ENCODE data around the gene C5orf15.
A peak's percentile ranks its signal among the peaks of the same experiment; 100 is the strongest.

The C5orf15 gene

GRCh38 chr5:133968204-133968980, at the start of gene C5orf15:
Gene C5orf15, minus strand, starts transcription at chr5:133968625. Its CDS starts 41 bp downstream, at chr5:133968584.
- DNase-seq (ENCODE audit: low read depth in 2 of 2), result peak; percentile 89 to 92

DNA sequence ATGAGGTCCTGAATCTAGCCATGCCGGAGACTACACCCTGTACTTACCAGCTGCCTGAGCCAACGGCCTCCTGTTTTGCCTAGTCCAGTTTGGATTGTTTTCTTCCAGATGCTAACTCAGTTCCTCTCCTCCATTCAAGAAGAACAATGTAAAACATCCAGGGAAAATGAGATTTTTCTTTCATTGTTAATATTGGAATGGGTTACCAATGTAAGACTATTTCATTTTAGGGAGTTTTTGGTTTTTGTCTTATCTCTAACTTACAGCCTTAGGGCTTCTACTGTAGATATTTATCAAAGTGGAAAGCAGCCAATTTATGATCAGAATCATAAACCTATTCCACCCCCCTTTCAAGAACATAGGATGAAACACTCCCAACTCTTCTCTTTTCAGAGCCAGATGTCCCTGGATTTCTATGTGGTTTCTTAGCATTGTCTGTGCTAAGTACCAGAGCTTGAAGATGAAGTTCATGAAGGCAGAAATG, 39.9 kb upstream of the C5orf15 start:
- no peak for DNase-seq (ENCODE audit: low read depth in 2 of 2)

DNA sequence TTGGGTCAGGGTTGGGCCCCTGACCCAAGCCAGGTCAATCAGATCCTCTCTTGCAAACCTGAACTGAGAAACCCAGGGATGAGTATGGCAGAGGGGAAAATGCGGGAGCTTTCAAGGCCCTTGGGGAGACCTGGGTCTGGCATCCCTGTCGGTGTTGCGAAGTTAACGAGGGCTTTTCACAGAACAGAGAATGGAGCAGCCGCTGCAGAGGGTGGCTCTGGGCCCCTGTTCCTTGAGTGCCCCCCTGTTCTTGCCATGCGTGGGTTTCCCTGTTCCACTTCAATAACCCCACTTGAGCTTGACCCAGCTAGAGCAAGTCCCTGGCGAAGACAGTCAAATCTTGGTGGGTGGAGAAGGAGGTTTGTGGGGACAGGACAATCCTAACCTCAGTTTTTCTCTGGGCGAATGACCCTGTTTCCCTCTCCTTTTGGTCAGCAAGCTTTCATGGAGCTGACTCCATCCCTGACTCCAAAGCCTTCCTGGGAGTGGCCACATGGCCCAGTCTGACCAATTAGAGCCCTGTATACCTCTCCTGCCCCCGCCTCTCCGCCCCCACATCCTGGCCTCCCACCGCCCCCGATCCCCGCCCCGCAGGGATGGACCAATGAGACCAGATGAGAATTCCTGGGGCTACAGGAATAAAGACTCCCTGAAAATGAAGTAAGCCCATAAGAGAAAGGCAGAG, 39.3 kb upstream of the C5orf15 start:
- no peak for DNase-seq (ENCODE audit: low read depth in 2 of 2)

DNA sequence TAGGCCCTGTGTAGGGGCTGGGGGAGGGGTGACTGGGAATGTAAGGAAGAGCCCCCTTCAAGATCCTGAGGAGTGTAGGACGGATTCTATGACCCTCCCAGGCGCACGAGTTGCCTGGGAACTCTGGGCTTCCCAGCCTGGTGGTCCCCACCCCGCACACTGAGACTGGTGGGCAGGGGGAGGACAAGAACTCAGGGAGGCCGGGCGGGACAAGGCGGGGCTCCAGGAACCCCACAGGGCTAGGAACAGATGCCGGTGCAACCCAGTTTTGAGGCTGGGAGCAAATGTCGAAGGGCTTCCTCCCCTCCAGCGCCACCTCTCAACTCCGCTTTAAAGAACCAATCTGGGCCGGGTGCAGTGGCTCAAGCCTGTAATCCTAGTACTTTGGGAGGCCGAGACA, 37.7 kb upstream of the C5orf15 start:
- DNase-seq (ENCODE audit: low read depth in 2 of 2), result no peak

DNA sequence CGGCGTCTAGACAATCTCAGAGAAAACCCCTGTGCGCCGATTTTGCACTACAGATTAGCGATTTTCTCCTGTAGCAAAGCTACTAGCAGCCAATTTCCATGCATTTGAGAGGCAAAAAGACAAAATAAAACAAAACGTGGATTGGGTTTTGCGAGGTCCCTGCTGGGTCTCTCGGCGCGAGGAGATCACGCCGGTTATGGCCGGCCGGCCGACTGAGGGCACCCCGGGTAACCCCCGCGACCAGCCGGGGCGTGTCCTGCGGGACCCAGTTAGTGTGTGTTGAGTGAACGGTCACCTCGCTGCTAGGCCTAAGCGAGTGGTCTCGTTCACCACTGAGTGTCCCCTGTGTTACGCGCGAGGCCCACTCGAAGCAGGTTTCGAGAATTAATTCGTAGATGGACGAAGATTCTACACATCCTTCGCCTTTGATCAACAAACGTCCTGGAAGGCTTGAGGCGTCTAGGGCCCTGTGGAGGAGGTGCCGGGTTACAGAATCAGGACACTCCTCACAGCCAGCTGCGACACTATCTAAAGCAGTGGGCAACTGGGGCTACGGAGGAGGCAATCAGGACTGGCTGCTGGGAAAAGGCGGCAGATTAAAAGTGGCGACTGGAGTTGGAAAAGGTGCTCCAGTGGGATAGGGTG, 37.1 kb upstream of the C5orf15 start:
- no peak for DNase-seq (ENCODE audit: low read depth in 2 of 2)

DNA sequence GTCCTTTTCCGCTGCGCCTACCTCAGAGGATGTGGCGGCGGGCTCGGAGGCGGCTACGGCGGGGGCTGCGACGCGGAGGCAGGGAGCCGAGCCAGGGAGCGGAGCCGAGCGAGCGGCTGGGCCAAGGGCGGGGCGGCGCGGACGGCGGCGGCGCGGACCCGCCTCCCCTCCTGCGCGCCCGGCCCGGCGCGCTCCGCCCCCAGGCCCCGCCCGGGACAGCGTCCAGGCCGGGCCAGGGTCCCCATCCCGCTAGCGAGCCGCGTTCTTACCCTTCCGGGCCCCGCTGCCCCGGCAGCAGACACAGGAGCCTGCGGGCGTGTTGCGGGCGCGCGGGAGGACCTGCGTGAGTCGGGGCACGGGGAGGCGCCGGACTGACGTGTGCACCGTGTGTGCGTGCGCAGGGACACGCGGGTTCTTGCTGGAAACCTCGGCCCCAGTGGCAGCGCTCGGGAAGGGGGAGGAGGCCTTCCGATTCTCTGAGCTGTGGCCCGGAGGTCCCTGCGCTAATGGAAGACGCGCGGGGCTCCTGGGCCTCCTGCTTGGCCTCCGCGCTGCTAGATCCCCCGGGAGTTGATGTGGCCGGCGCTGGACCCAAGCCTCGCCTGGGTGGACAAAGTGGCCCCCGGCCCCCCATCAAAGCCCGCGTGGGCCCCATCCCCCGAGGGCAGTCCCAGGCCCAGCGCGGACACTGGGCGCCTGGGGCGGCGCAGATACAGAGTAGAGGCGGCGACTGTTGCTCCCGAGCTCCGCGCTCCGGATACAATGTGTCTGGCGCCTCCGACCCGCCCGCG, 36.4 kb upstream of the C5orf15 start, which contains the start of gene VDAC1:
VDAC1 (minus strand) TSS at position 350 of the 791 bp plus-strand sequence. CDS start 11,963 bp downstream, outside the sequence.
- peak; percentile 65 to 76 for DNase-seq (ENCODE audit: low read depth in 2 of 2)

DNA sequence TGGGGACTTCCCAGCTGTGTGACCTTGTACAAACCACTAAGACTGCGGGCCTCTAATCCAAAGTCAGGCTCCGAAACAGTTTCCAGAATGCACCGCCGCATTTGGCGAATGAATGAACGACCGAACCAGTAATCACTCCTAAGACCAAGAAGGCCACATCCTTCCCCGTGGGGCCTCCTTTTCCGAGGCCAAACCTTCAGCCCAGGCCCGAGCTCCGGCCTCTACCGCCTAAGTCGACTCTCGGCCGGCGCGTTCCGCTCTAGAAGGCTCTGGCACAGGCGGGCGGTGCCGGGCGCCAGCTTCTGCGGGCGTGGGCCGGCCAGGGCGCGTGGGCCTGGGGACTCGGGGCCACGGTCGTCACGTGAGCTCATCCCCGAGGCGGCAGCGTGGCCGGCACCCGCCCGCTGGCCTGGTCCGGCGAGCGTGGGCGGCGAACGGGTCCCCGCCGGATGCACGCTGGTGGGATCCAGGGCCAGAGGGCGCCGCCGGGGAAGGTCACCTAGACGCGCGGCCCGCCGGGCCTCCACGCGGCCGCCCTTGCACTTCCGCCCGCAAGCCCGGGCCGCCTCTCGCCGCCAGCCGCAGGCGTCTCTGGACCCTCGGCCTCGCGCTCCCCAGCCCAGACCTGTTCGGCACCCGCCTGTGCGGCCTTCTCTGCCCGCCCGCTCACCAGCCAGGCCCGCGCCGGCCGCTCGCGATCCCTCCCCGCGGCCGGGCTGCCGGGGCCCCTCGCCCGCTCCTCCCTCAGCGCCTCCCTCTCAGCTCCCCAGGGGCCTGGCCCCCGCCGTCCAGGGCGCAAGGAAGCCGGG, 35.6 kb upstream of the C5orf15 start:
- peak; percentile 36 to 46 for DNase-seq (ENCODE audit: low read depth in 2 of 2)

- peak; percentile 23 to 44 for DNase-seq (ENCODE audit: low read depth in 2 of 2)
Observed at GRCh38 chr5:134003064-134003816, 34.8 kb upstream of the C5orf15 start.

DNA sequence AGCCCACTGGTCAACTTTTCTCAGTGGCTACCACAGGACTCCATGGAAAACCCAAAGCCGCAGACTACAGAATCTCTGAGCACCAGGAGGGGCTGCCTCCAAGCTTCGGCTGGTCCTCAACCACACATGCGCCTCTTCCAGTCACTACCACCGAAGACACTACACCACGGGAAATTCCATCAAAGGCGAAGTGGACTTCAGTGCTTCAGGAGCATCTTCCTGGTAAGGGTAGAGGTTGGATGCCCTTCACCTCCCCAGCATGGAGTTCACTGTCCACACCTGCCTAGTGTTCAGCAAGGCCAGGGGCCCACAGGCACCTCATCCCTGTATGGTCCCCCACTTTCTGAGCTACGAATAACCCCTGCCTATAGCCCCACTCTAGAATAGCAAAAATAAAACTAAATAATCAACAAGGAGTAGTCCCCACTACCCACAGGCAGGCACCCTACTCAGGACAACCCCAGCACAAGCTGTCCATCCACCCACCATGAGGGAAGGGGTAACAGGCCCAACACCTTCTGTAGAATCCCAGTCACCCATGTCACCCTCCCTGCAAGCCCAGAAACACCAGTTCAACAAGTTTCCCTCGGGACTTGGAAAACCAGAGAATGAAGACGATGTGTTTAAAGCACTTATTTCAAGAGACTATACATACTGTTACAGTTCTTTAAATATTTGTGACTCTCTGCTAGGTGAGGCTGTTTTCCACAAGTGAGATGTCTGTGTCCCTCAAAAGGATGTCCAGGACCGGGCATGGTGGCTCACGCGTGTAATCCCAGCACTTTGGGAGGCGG, 33.7 kb upstream of the C5orf15 start:
- DNase-seq (ENCODE audit: low read depth in 2 of 2), result no peak

DNA sequence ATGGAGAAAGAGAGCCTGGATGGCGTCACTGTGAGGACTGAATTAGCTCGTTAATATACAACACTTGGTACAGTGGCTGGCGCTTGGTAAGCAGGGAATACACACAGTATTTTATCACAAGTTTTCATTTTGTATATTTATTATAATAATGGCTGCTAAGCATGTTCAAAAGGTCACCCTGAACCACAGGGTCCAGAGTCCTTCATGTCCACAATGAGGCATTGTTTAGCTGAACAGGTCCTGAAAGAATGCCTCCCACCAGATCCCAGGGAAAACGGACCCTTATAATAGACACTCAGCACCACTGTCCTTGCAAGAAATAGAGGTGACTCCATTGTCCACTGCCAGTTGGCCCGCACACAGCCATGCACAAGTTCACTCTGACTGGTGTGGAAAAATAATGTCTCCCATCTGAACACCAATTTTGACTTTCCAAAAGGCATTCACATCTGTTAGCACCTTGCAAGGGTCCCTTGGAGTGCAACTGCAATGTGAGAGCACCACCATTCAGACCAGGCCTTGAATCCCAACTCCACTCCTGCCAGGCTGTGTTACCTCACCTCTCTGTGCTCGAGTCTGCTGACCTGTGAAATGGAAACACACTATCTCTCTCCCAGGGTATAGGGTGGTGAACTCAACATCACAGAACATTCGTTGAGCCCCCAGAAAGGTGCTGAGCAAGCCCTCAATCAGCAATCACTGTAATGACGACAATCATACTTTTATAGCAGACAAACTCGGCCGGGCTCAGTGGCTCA, 32.5 kb upstream of the C5orf15 start:
- DNase-seq (ENCODE audit: low read depth in 2 of 2), result no peak

DNA sequence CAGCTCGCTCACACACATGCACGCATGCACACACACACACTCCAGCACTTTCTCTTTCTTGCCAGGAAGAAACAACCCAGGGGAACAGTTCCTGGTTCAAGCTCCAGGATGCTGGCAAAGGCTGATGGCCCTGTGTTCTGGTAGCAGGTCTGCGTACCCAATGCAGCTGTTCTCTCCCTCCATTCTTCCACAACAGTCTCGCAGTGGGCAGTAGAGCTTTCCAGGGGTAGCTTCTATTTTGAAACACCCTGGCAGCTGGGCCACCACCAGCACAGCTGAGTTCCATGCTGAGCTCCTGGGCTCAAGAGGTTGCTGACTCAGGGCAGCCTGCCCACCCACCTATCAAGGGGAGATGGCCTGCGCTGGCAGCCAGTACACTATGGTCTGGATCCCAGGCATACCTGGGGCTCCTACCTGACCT, 31.7 kb upstream of the C5orf15 start:
- DNase-seq (ENCODE audit: low read depth in 2 of 2), result no peak

DNA sequence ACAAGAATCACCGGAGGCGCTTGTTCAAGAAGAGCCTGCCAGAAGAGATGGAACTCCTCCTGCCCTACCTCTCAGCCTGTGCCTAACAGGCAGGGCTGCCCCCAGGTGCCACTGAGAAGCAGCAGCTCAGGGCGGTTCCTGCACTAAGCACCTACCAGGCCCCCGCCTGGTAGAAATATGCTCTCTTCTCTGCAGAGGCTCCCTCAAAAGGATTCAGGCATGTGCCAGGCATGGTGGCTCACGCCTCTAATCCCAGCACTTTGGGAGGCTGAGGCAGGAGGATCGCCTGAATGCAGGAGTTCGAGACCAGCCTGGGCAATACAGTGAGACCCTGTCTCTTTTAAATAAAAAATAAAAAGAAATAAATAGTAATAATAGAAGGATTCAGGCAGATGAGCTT, 30.4 kb upstream of the C5orf15 start:
- DNase-seq (ENCODE audit: low read depth in 2 of 2), result no peak

DNA sequence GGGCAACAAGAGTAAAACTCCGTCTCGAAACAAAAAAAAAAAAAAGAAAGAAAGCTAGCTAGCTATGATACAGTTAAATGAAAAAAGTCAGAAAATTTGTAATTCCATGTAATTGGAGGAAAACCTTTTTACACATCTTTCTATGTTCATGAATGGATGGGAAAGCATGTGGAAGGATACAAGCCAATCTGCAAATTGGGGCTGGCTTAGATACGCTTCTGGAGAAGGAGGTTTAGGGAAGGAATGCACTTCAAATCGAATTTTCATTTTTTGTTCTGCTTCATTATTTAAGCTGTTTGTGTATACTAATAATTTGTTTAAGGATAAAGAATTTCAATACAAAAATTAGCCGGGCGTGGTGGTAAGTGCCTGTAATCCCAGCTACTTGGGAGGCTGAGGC, 29.6 kb upstream of the C5orf15 start:
- DNase-seq (ENCODE audit: low read depth in 2 of 2), result no peak

GRCh38 chr5:133996683-133997252, 28.3 kb upstream of the C5orf15 start:
- DNase-seq (ENCODE audit: low read depth in 2 of 2), result no peak

- no peak for DNase-seq (ENCODE audit: low read depth in 2 of 2)
Observed at GRCh38 chr5:133995883-133996563, 27.6 kb upstream of the C5orf15 start.

GRCh38 chr5:133995341-133995740, 26.9 kb upstream of the C5orf15 start:
- no peak for DNase-seq (ENCODE audit: low read depth in 2 of 2)

DNA sequence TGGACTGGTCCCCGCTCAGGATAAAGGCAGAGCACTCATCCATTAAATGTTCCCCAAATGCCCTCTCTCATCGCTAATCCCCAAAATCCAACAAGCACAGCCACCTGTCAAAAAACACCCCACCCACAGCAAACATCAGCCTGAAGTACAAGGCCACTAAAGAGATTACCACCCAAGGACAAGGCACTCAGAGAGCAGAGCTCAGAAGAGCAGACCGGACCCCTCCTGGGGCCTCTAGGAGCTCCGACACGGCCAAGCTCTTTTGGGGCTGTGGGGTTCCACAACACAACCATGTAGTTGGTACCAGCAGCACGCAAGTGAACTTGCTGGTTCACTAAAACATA, 26.5 kb upstream of the C5orf15 start:
- no peak for DNase-seq (ENCODE audit: low read depth in 2 of 2)

Measured in stimulated activated CD4-positive, alpha-beta T cell treated with anti-CD3 and anti-CD28 coated beads, Interleukin-4, amount 100 ng/mL, for 48 hours (primary cell).